BJ (cell line): ENCODE measurements around the gene TRAT1. TPM values are rescaled to one million over a fixed set of nuclear protein-coding genes. Genes with fewer than 3 reads are reported as not detected.
"Not testable (repeated sequence)": the region's sequence is repeated elsewhere in the genome, so short reads cannot be mapped to it uniquely, and the experiment has no call there.

Experiments used
- CTCF ChIA-PET: fragments of 350-600 bp; formaldehyde crosslinking; extraction: SDS; loops from one replicate; lab custom pipeline; 2021; ENCODE audit warnings: antibody characterized with exemption, inconsistent platforms; lab: Yijun Ruan, JAX
- POLR2A ChIA-PET: fragments of 300-600 bp; sonication (Branson Sonifier 250); formaldehyde crosslinking; extraction: SDS; loops from one replicate; lab custom pipeline; 2021; ENCODE audit warnings: antibody characterized with exemption; lab: Charles Lee
- DNase-seq: peaks from one replicate; pipeline ENCODE4 v3.0.0-alpha.2; 2011; ENCODE audit warnings: low read depth
- H3K27me3 ChIP-seq: 2 replicates; pipeline ENCODE4 v1.6.0; 2011; ENCODE audit warnings: low read length; ENCODE audit not compliant: control insufficient read depth, insufficient read depth
- H3K36me3 ChIP-seq: 2 replicates; pipeline ENCODE4 v1.5.1; 2011; ENCODE audit warnings: low read length; ENCODE audit not compliant: control insufficient read depth, insufficient read depth
- H3K4me3 ChIP-seq: 2 replicates; pipeline ENCODE4 v1.5.1; 2011; ENCODE audit warnings: low read depth, mild to moderate bottlenecking, control low read depth, low read length
- CTCF ChIP-seq: IDR thresholded peaks from 2 replicates; pipeline ENCODE4 v1.5.1; 2011; ENCODE audit warnings: low read depth, mild to moderate bottlenecking, control low read depth, inconsistent platforms, low read length, moderate library complexity; ENCODE audit not compliant: insufficient read depth
- polyA plus RNA-seq: library from polyadenylated mRNA; depleted of rRNA; stranded (reverse); fragments of >200 nt; gene quantifications from 2 replicates; pipeline ENCODE4 v1.2.3, GENCODE V29; 2011

Gene TRAT1
- polyA plus RNA-seq, 1 experiment = not detected

- CTCF ChIA-PET = no interaction called here
- Histone ChIP-seq H3K27me3 (no peaks in the 10 kb centered on the region), H3K4me3 (no peak overlapping the region), H3K36me3 (no peaks in the 10 kb centered on the region)
- DNase-seq = no peak
- POLR2A ChIA-PET = no interaction called here
- no peak for TF ChIP-seq CTCF
Observed at GRCh38 chr3:108823227-108823626, 641 bp downstream of the TRAT1 start.

- DNase-seq, POLR2A ChIA-PET, H3K36me3 ChIP-seq, H3K27me3 ChIP-seq, H3K4me3 ChIP-seq, CTCF ChIA-PET: not testable (repeated sequence)
Observed at GRCh38 chr3:108823803-108824202, 1.2 kb downstream of the TRAT1 start.

GRCh38 chr3:108826309-108827187, 4.0 kb downstream of the TRAT1 start:
- CTCF ChIA-PET = no interaction called here
- no peaks in the 10 kb centered on the region for H3K27me3 ChIP-seq
- no peaks in the 10 kb centered on the region for H3K36me3 ChIP-seq
- POLR2A ChIA-PET = no interaction called here
- no peak overlapping the region for H3K4me3 ChIP-seq
- TF ChIP-seq CTCF = no peak
- DNase-seq = no peak

- DNase-seq = no peak
- ChIA-PET POLR2A (no interaction called here), CTCF (no interaction called here)
- TF ChIP-seq CTCF = no peak
- no peaks in the 10 kb centered on the region for H3K36me3 ChIP-seq
- H3K4me3 ChIP-seq = no peak overlapping the region
- H3K27me3 ChIP-seq = no peaks in the 10 kb centered on the region
Observed at GRCh38 chr3:108830381-108830780, 7.8 kb downstream of the TRAT1 start.

- no peak for DNase-seq
- CTCF ChIA-PET = no interaction called here
- POLR2A ChIA-PET = no interaction called here
- Histone ChIP-seq H3K27me3 (no peaks in the 10 kb centered on the region), H3K4me3 (no peak overlapping the region), H3K36me3 (no peaks in the 10 kb centered on the region)
- no peak for TF ChIP-seq CTCF
Observed at GRCh38 chr3:108830991-108831614, 8.5 kb downstream of the TRAT1 start.
